PFSK-1 (cell line): Measurements from ENCODE around the gene MTPN.

Experiments used
- FOXP2 ChIP-seq: optimal IDR thresholded peaks from 2 replicates; pipeline ENCODE3; 2011; ENCODE audit warnings: borderline replicate concordance, control low read depth, inconsistent platforms; ENCODE audit not compliant: insufficient read depth; ENCODE audit errors: extremely low read length, extremely low read depth
- POLR2AphosphoS5 ChIP-seq: IDR thresholded peaks from 2 replicates; pipeline ENCODE4 v1.6.1; 2012; ENCODE audit warnings: low read depth, mild to moderate bottlenecking, control low read depth, low read length, moderate library complexity
- SIN3A ChIP-seq: IDR thresholded peaks from 2 replicates; pipeline ENCODE4 v1.6.1; 2012; ENCODE audit warnings: mild to moderate bottlenecking, low read length, moderate library complexity, borderline replicate concordance; ENCODE audit not compliant: insufficient read depth
- TAF1 ChIP-seq: IDR thresholded peaks from 2 replicates; pipeline ENCODE4 v1.6.1; 2012; ENCODE audit warnings: low read length, control low read depth, borderline replicate concordance; ENCODE audit not compliant: insufficient read depth
- TF ChIP-seq, protein P1 (sequence below), 2 experiments: IDR thresholded peaks; 2 replicates each; pipeline versions ENCODE4 v1.6.1 to v1.8.0; 2011 to 2012; ENCODE audit warnings: low read depth in 2 of 2, low read length in 2 of 2, control low read depth in 1 of 2, inconsistent platforms in 1 of 2, mild to moderate bottlenecking in 1 of 2, moderate library complexity in 1 of 2; ENCODE audit not compliant: insufficient read depth in 1 of 2

MTPN gene

DNA sequence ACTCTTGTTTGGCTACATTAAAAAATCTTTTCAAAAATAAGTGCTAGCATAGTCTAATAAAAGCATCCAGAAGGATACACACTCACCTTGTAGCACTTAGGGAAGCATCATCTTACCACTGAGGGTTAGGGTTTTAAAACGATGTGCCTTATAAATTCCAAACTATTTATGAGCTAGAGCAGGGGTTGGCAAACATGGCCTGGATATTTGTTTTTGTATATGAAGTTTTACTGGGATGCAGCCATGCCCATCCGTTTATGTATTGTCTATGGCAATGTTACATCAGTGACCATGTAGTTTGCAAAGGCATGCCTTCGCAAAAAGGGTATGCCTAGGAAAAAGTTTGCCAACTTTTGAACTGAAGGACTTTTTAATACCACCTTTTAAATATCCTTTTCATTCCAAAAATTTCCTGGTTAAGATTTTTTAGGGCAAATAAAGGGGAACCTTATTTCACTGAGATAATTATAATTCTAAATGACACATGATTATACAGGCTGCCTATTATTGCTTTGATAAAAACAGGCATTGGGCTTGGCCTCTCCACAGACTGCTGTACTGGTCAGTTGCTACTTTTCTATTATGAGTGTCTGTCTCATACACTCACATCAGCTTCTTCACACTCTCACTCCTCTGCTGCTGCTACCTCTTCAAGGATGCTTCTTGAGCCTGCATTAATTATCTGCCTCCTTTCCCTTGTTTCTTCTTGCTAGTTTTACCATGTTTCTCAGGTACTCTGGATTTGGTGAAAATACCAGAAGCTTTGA, 30.7 kb downstream of the MTPN start:
- TF ChIP-seq SIN3A (no peak), FOXP2 (no peak), POLR2AphosphoS5 (no peak), TAF1 (no peak)
- TF ChIP-seq, protein P1, sequence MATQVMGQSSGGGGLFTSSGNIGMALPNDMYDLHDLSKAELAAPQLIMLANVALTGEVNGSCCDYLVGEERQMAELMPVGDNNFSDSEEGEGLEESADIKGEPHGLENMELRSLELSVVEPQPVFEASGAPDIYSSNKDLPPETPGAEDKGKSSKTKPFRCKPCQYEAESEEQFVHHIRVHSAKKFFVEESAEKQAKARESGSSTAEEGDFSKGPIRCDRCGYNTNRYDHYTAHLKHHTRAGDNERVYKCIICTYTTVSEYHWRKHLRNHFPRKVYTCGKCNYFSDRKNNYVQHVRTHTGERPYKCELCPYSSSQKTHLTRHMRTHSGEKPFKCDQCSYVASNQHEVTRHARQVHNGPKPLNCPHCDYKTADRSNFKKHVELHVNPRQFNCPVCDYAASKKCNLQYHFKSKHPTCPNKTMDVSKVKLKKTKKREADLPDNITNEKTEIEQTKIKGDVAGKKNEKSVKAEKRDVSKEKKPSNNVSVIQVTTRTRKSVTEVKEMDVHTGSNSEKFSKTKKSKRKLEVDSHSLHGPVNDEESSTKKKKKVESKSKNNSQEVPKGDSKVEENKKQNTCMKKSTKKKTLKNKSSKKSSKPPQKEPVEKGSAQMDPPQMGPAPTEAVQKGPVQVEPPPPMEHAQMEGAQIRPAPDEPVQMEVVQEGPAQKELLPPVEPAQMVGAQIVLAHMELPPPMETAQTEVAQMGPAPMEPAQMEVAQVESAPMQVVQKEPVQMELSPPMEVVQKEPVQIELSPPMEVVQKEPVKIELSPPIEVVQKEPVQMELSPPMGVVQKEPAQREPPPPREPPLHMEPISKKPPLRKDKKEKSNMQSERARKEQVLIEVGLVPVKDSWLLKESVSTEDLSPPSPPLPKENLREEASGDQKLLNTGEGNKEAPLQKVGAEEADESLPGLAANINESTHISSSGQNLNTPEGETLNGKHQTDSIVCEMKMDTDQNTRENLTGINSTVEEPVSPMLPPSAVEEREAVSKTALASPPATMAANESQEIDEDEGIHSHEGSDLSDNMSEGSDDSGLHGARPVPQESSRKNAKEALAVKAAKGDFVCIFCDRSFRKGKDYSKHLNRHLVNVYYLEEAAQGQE (IDR thresholded peaks at IDR 0.05; ENCODE audit: insufficient read depth in 1 of 2, low read depth in 2 of 2, low read length in 2 of 2), result no peak

DNA sequence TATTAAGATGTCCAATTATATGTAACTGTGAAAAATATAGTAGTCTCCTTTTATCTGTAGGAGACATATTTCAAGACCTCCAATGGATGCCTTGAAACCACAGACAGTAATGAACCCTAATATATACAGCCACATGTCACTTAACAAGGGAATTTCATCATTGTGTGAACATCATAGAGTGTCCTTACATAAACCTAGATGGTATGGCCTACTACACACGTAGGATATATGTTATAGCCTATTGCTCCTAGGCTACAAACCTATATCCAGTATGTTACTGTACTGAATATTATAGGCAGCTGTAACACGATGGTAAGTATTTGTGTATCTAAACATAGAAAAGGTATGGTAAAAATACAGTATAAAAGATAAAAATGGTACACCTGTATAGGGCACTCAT, 32.4 kb downstream of the MTPN start:
- no peak for TF ChIP-seq TAF1
- TF ChIP-seq POLR2AphosphoS5, result no peak
- TF ChIP-seq, protein P1 (IDR thresholded peaks at IDR 0.05; ENCODE audit: insufficient read depth in 1 of 2, low read depth in 2 of 2, low read length in 2 of 2), result no peak
- no peak for TF ChIP-seq SIN3A
- TF ChIP-seq FOXP2, result no peak

DNA sequence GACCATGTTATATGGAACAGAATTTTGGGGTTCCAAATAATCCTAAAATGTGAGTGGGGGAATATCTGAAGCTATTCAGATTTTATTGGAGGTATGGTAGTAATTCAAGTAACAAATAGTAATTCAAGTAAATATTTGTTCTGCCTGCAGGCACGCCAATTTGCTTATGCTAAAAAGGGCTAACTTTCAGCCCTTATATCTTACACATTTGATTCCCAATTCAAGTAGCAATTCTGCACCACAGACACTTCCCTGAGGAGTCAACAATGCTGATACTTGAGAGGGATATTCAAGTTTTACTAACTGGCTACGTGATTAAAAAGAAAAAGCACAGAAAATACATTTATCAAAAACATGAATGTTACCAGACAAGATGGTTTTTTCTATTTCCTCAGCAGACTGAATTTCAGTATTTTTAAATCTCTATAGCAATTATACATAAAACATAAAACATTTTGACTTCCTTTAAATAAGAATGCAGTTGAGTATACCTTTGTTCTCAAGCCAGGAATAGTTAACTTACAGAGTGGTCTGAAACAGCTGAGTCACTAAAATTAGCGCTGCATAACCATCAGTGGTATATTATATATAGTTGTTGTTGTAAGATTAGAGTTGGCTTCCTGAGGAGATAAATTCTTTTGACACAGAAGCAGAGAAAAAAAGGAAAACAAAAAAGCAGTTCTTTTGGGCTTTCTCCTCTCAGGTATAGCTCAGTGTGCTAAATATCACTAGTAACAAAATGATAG, 33.9 kb downstream of the MTPN start:
- TF ChIP-seq, protein P1 (IDR thresholded peaks at IDR 0.05; ENCODE audit: insufficient read depth in 1 of 2, low read depth in 2 of 2, low read length in 2 of 2), result no peak
- TF ChIP-seq SIN3A (no peak), TAF1 (no peak), POLR2AphosphoS5 (no peak)

DNA sequence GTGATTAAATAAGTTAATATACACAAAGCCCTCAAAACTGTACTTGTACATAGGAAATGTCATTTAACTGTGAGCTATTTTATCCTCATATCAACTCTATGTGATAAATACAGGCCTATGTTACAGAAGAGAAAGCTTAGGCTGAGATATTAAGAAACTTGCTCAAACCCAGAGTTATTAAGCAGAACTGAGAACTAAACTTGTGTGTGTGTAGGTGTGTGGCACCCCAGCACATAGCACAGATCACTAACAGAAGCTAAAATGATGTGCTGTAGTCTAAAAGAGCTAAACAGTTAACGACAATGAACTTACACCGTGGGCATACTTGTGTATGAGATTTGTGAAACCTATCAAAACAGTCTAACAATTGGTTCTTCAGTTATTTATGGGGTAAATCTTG, 34.5 kb downstream of the MTPN start:
- TF ChIP-seq FOXP2 (no peak), TAF1 (no peak), POLR2AphosphoS5 (no peak), SIN3A (no peak)
- TF ChIP-seq, protein P1 (IDR thresholded peaks at IDR 0.05; ENCODE audit: insufficient read depth in 1 of 2, low read depth in 2 of 2, low read length in 2 of 2), result no peak
